HG02870 (cell line): ENCODE data around the gene AP1AR.
A peak's percentile ranks its signal among the peaks of the same experiment; 100 is the strongest.
"Not testable (repeated sequence)": the region's sequence is repeated elsewhere in the genome, so short reads cannot be mapped to it uniquely, and the experiment has no call there.

Experiments used
- ATAC-seq: cut with Tn5 transposase; IDR thresholded peaks from one replicate; pipeline ENCODE4 v1.9.1; 2021; ENCODE audit warnings: mild to moderate bottlenecking, moderate library complexity; ENCODE audit not compliant: unreplicated experiment

The AP1AR gene

GRCh38 chr4:112277705-112278448, 46.3 kb downstream of the AP1AR start:
- no peak for ATAC-seq

GRCh38 chr4:112279025-112279881, 47.7 kb downstream of the AP1AR start:
- ATAC-seq = peak; percentile 66

DNA sequence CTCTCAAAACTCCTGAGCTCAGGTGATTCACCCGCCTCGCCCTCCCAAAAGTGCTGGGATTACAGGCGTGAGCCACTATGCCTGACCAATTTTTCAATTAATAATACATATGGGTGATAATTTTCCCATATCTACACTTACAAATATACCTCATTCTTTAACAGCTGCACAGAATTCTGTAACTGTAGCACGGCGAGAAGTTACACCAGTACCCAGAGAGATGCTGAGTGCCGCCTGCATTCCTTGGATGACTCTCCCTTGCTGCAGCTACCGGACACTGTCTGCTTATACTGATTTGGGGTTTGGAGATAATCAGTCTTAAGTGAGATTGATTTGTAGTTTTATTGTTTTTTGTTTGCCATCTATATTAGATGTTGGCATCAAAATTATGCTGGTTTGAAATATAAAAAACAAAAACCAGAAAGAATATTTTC, 48.3 kb downstream of the AP1AR start:
- peak; percentile 15 for ATAC-seq

DNA sequence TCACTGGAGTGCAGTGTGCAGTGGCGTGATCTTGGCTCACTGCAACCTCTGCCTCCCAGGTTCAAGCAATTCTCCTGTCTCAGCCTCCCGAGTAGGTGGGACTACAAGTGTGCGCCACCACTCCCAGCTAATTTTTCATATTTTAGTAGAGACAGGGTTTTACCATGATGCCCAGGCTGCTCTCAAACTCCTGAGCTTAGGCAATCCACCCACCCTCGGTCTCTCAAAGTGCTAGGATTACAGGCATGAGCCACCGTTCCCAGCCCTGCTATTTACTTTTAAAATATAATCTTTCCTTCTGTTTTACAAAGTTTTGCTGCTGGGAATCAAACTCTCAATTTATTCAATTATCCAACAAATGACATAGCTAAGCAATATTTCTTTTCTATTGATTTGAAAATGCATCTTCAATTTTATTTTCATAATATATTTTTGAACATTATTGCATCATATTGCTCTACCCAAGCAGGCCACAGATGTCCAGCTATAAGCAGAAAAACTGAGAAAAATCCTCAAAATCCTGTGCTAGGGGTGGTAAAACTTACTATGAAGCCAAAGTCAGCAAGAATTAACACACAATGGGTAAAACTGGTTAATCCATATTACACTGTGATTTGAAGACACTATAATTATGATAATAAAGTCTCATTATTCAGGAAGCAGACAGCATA, 48.9 kb downstream of the AP1AR start:
- no peak for ATAC-seq

- ATAC-seq = not testable (repeated sequence)
These were observed 50.4 kb downstream of the AP1AR start for GRCh38 chr4:112281895-112282398.

- ATAC-seq = no peak
These were observed 51.5 kb downstream of the AP1AR start for GRCh38 chr4:112282860-112283667.

GRCh38 chr4:112284166-112284565, 52.6 kb downstream of the AP1AR start:
- no peak for ATAC-seq

DNA sequence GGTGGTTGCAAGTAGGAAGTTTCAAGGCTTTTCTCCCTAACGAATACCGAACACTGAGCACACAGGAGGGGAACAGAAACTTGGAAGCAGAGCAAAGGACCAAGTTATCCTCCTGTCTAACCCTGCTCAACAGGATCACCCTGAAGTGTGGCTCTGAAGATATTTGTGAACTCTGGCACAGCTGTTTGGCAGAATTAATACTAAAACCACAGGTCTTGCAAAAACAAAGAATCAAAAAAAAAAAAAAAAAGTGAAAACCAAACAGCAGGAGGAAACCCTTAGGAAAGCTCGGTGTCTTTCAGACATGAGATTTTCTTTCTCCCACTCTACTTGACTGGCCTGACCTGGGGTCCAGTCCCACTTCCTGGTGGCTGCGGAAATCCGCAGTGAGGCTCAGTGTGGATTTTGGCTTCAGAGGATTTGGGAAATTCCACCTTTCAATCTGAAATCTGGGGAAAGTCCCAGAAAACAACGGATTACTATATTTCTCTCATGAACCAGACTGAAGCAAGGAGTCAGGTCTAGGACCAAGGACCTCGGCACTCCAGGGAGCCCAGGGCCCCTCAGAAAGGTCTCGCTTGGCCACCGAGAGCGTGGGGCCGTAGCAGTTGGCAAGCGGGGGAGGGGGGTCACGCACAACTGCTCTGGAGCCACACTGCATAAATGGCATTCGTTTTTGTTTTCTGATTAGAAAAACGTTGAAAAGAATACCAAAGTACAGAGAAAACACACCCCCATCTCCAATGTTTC, 53.2 kb downstream of the AP1AR start:
- no peak for ATAC-seq

GRCh38 chr4:112287258-112287989, 55.8 kb downstream of the AP1AR start:
- peak; percentile 17 for ATAC-seq

DNA sequence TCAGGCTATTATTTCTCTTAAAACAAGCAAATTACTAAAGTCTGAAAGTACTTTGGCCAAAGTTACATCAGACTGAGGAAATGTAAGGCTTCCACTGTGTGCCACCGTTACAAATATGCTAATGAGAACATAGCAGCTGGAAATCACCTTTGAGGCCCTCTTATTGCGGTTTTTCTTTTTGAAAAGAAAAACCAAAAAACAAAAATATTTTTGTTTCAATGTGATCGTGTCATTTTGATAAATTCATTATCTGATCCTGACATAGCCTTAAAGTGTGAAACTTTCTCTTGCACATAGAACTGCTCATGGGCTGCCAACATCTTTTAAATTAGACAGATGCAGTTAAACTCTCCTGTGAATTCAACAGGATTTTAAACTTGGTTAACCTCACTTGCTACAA, 56.9 kb downstream of the AP1AR start:
- ATAC-seq = peak; percentile 23

DNA sequence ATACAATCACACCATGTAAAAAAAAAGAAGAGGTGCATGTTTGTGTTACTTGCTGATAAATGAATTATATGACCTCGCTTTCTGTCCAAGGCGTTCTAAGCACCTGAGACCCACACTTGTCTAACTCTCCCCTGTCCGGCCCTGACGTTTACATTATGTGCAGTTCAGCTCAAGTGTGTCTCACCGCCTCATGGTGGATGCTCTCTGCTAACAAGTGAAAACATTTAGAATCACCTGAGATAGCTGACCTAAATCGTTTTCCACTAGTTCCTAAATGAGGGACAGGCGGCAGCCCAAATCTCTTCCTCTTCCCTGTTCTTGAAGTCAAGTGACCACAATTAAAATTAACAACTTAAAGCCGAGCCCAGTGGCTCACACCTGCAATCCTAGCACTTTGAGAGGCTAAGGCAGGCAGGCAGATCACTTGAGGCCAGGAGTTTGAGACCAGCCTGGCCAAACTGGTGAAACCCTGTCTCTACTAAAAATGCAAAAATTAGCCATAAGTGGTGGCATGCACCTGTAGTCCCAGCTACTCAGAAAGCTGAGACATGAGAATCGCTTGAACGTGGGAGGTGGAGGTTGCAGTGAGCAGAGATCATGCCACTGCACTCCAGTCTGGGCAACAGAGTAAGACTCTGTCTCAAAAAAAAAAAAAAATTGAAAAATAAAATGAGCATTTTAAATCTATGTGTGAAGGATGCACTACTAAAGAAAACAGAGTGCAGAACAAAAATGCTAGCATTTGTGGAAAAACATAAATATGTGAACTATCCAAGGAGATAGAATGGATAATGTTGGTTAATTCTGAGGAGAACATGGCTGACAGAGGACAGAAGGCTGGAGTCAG, 58.0 kb downstream of the AP1AR start:
- no peak for ATAC-seq

- ATAC-seq = peak; percentile 36
These were observed 58.8 kb downstream of the AP1AR start for GRCh38 chr4:112290341-112290740.

GRCh38 chr4:112296949-112297880, 65.6 kb downstream of the AP1AR start, which contains the start of gene ALPK1:
TSS of gene ALPK1 (plus strand) at chr4:112297369.
- ATAC-seq = peak; percentile 84

DNA sequence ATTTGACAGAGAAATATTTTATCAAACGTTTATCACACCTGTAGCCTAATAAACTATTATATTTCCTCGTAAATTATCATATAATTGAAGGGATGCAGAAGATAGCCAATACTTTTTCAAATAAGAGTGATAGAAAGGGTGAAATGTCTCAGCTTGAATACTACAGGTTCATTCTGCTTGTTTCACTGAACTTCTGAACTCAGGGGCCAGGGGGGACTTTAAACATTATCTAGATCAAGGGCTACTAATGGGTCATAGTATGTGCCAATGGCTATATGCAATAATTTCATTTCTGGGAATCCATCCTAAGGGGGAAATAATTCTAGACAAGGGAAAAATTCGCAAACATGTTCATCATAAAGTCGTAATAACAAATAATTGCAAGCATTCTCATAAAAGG, 68.1 kb downstream of the AP1AR start:
- ATAC-seq = no peak

- ATAC-seq = peak; percentile 69
These were observed 71.0 kb downstream of the AP1AR start for GRCh38 chr4:112302320-112303274.

DNA sequence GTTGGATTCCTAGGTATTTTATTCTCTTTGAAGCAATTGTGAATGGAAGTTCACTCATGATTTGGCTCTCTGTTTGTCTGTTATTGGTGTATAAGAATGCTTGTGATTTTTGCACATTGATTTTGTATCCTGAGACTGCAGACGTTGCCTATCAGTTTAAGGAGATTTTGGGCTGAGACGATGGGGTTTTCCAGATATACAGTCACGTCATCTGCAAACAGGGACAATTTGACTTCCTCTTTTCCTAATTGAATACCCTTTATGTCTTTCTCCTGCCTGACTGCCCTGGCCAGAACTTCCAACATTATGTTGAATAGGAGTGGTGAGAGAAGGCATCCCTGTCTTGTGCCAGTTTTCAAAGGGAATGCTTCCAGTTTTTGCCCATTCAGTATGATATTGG, 73.9 kb downstream of the AP1AR start:
- not testable (repeated sequence) for ATAC-seq
